Activated CD4-positive, alpha-beta T cell treated with anti-CD3 and anti-CD28 coated beads, Interleukin-2, amount 50 U/mL, for 4 hours (primary cell): Measurements from ENCODE around the gene SLCO2A1.

Experiments used
- DNase-seq, 2 experiments: peaks; one replicate each; pipeline ENCODE4 v3.0.0-alpha.2; 2020

Gene SLCO2A1

DNA sequence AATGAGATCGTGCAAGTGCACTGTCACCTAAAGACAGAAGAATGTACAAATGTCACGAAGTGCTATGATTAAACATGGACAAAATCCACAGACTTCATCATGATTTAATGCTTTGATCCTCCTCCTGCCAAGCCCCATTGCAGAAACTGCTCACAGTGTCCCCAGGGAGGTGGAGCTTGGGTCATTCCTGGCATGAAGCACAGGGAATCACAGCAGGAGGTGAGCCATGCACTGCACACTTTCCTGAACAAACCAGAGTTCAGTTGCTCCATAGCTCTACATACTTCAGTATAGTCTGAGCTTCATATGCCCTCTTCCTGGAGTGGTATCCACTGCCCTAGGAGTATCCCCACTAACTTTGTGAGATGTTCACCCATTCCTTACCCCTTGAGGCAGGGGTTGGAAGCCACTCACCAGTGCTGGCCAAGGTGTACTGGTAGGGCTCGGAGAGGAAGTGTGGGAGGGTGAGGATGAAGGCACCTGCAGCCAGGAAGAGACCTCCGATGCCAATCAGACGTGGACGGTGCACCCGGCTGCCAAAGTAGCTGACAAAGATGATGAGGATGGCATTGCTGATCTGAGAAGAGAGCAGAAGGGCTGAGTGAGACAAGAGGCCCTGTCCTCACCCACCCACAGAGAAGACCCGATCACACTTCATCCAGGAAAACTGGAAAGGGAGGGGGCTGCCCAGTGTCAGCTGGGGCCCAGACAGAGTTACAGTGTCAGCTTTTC lies 56.3 kb downstream of the SLCO2A1 start:
- DNase-seq, result no peak

DNA sequence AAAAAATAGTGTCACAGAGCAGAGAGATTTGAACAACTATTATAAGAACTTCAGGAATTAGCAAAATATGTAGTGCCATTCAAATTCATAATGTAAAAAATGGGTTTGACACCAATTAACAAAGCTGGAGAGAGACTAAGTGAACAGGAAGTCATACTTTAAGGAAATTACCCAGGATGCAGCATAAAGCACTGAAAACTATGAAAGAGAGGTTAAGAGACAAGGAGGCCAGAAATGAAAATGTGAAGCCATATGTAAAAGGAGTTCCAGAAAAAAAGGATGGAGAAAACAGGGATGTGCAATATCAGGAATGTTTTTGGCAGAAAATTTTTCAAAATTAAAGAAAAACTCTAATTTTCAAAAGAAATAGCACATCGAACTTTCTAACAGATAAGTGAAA lies 57.6 kb downstream of the SLCO2A1 start:
- DNase-seq, result no peak

GRCh38 chr3:133970916-133971315 lies 58.8 kb downstream of the SLCO2A1 start:
- no peak for DNase-seq

GRCh38 chr3:133970339-133970738 lies 59.4 kb downstream of the SLCO2A1 start:
- no peak for DNase-seq

DNA sequence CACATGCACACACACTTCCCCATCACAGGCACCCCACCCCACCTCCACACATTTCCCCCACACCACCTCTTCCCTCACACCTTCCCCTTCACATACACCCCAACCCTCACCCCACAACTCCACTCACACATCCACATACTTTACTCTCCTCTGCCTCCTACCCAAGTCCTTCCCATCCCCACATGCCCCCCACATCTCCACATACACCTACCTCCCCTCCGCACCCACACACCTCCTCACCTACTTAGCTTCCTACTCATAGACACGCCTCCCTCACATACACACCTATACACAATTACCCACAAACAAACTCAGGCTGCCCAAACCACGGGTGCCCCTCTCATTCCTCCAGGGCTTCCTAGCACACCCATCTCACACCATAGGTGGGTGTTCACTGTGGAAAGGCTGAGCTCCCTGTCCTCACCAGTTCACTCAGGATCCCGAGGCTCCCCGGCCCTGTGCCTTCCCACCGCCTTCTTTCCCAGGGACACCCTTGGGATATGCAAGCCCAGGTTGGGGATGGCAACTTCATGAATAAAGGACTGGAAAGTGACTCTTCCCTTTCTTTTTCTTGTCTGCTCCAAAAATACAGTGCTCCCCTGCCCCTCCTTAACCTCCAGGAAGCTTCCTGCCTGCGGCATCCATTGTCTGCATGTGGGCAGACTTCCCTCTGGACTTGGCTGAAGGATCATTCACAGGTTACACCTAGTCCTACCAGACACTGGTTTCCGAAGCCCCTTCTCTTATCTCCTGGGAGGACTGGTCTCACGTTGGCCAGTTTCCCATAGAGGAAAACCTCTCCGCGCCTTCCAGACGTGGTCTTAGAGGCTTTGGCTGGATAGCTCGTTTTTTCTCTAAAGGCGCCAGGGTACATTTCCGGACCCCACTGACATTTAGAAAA lies 61.5 kb downstream of the SLCO2A1 start:
- DNase-seq, result no peak

DNA sequence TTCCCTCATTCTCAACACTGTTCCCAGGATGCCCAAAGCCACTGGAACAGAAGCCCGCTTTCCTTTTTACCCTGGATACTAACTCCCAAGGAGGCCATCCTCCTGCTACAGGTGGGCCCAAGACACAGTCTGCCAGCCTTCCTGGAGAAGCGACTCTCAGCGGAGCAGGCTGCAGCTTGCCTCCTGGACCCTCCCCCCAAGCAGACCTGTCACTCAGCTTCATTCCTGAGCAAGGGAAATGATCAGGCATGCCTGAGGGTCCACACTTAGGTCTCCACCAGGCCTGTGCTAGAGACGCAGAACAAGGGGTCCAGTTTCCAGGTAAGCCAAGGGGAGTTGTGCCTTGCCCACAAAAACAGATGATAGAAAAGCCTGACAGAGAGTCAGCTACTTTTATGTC lies 62.8 kb downstream of the SLCO2A1 start:
- no peak for DNase-seq

DNA sequence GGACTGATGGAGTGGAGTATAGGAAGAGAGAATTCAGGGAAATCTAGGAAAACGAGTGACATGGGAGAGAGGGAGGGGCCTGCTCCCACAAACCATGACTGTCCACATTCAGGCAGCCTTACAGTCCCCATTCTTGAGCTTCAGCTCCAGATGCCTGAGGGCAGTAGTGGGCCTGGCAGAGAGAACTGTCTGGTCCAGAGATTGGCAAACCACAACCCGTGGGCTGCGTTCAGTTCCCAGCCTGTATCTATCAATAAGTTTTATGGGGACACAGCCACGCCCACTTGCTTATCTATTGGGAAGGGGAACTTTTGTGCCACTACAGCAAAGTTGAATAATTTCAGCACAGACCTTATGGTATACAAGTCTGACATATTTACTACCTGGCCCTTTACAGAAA lies 63.8 kb downstream of the SLCO2A1 start:
- DNase-seq, result no peak

DNA sequence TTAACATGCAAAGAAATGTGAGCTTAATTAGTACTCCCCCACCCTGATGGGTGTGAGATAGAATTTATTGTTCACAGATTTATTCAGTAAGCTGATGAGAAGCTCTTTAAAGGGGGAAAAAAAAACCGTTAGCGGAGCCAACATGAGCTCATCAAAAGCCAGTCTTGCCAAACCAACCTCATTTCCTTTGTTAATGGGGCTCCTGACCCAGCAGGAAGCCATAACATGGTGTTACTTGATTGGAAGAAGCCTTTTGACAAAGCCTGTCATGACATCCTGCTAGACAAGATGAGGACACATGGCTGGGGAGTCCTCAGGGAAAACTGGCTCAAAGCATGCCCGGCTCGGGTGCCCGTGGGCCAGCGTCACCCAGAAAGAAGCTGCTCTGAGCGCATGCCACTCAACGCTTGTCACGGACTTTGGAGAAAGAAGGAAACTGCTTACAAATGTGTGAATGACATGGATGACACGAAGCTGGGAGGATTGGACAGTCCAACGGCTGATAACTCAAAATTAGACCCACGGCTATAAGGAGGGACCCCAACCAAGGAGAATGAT lies 64.6 kb downstream of the SLCO2A1 start:
- DNase-seq, result no peak

DNA sequence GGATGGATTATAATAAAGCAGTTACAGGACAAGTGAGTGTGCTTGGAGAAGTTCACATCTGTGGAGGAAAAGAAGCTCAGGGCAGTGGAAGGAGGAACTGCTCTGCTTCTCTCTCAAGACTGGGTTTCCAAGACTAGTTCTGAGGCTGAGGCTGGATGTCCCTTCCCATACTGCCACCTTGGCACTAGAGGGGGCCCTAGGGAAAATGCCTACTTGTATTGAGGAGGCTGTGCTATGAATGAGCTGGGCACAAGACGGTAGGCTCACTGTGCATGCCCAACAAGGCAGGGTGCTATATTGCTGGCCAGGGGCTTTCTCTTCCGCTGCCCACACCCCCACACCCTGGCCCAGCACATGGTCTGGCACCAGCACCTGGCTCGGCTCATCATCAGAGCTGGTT lies 65.2 kb downstream of the SLCO2A1 start:
- no peak for DNase-seq

GRCh38 chr3:133963657-133964396 lies 65.9 kb downstream of the SLCO2A1 start:
- no peak for DNase-seq

DNA sequence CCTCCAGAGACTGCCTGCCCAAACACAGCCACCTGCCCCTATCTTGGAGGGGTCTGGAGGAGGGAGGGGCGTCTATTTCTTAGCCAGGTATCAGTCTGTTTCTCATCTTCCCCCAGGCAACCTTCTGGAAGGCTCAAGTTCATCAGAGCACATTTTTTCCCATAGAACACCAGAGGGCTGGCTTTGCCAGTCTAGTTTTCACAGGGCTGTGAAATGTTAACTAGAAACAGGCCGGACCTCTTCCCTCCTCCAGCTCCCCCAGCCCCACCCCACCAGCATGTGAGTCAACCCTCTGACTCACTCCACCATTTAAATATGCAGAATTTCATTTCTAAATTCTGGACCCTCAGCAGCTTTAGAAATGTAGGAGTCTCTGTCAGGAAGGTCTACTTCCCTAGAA lies 66.9 kb downstream of the SLCO2A1 start:
- no peak for DNase-seq

DNA sequence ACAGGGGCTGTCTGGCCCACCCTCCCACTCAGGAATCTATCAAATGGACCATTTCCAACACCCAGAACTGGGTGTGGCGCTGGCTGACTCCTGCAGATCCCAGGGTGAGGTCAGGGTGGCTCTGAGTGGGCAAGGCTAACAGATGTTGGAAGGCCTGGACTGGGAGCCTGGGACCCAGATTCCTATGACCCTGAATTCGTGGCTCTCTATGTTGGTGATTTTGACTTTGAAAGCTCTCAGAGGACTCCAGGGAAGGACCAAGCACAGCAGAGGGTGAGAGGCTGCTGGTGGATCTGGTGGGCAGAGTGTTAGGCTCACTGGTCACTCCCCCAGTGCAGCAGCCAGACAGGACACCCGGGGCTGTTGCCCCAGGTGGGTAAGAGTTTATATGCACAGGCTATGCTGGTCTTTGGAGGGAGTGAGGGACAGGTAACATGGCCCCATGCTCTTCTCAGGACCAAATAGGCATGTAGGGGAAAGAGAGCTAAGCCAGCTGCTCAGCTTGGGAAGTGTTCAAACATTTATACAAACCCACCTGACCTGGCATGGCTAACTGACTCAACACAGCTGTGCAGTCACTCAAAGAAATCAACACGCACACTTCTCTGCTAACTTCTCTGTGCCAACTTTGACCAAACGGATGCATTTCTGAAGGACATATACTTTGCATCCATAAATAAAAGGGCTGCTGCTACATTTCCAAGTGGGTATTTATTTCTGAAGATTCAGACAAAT lies 71.5 kb downstream of the SLCO2A1 start:
- DNase-seq, result no peak

DNA sequence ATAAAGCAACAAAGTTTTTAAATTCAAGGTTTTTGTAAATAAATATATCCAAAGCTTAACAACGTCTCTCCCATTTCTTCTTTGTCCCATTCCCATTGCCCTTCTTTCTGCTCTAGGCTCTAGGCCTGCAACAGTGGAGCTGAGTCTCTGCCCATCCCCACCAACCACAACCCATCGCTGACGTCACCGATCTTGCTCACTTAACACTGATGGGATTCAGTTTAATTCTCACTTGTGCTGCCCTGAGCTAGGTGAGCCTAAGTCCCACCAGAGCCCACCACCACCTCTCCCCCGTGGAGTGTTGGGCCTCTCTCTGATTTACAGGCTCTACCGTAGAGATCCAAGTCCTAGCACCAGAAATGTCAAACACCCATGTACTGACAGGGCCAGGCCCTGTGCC lies 72.7 kb downstream of the SLCO2A1 start:
- DNase-seq, result no peak

GRCh38 chr3:133956353-133956752 lies 73.4 kb downstream of the SLCO2A1 start:
- no peak for DNase-seq

- no peak for DNase-seq
Observed at GRCh38 chr3:133955892-133956291, 73.8 kb downstream of the SLCO2A1 start.

GRCh38 chr3:133954717-133955360 lies 74.9 kb downstream of the SLCO2A1 start:
- no peak for DNase-seq

- DNase-seq, result no peak
Observed at GRCh38 chr3:133953297-133953696, 76.4 kb downstream of the SLCO2A1 start.

DNA sequence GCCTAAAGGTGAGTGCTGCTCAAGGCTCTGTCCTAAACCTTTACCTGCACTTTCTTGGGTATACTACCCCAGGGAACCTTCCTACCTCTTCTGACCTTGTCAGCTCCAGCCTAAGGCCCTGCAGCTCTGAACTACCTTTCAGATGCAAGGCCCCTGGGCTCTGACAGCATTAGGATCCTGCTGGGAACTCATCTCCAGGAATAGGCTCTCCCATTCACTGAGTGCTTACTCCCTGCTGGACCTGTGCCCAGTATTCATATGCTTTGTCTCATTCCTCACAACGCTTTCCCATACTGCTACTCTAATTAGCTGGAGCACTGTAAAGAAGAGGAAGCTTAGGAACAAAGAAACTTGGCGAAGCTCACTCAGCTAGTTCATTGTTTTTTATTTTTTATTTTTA lies 80.3 kb downstream of the SLCO2A1 start:
- no peak for DNase-seq

- no peak for DNase-seq
Observed at GRCh38 chr3:133948996-133949395, 80.7 kb downstream of the SLCO2A1 start.

- DNase-seq, result no peak
Observed at GRCh38 chr3:133948131-133948810, 81.5 kb downstream of the SLCO2A1 start.

- DNase-seq, result no peak
Observed at GRCh38 chr3:133945381-133946095, 84.2 kb downstream of the SLCO2A1 start.
